ENCODE data around the gene DAB1.
A peak's percentile ranks its signal among the peaks of the same experiment; 100 is the strongest.

The DAB1 gene

GRCh38 chr1:57072401-57073110, 351.3 kb downstream of the DAB1 start:
- no peak for DNase-seq (ENCODE audit: low spot score)

DNA sequence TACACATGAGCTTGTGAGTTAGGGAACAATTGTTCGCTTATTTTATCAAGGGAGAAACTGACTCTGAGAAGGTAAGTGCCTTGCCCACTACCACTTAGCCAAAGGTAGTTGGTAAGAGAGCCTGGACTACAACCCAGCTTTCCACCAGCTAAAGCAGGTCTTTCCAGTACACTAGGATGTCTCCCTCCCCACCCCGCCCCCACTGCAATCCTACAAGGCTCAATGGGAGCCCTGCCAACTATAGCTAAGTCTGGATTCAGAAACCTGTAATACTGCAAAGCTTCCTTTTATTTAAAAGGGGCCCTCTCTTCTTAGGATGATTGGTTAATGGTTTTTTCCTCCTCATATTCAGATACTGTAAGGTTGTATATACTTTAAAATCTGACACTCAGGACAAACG, 356.0 kb downstream of the DAB1 start:
- DNase-seq (ENCODE audit: low spot score) = no peak

- DNase-seq (ENCODE audit: low spot score) = no peak
These were observed 356.8 kb downstream of the DAB1 start for GRCh38 chr1:57066980-57067610.

DNA sequence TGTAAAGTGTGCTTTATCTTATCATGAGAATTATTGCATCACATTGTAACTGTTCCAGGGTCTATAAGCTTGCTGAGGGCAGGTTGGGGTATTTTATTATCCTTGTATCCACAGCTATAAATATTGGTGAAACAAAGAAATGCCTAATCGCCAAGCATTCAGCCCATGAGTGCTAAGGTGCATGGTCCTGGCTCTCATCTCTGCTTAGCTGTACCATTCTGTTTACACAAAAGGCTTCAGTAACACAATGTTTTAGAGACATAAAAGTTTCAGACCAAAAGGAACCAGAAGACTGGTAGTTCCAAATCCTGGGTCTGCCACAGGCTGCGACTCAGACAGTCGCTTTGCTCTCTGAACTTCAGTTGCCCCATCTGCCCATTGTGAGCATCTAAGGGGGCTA, 358.4 kb downstream of the DAB1 start:
- no peak for DNase-seq (ENCODE audit: low spot score)

DNA sequence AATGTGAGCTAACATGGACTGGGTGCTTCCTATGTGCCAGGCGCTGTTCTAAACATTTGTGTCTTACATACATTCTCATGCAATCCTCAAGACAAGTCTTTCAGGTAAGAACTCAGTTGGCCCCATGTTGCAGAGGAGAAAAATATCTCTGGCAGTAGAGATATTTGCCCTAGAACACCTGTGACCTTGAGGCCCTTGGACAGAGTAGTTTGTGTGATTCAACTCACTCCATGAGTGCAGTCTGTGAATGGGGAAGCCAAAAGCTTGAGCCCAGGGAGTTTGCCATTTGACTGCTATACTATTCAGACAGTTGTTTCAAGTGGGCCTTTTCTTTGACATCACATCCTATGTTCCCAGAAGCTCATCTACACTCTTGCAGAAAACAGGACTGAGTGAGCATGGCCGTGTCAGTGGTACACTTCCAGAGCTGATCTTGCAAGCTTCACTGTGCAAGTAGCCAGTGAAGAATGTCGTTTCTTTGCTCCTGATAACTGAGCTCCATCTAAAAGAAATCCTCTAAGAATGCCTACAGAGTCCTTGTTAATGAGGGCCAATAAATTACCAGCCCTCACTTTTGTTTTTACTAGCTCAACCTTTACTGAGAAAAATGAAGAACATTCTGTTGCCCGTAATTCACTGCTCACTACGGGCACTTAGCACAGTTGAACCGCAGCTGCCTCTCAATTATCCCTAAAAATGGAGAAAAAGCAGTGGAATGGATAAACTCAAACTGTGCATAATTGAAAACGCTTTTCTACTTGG, 359.3 kb downstream of the DAB1 start:
- no peak for DNase-seq (ENCODE audit: low spot score)

DNA sequence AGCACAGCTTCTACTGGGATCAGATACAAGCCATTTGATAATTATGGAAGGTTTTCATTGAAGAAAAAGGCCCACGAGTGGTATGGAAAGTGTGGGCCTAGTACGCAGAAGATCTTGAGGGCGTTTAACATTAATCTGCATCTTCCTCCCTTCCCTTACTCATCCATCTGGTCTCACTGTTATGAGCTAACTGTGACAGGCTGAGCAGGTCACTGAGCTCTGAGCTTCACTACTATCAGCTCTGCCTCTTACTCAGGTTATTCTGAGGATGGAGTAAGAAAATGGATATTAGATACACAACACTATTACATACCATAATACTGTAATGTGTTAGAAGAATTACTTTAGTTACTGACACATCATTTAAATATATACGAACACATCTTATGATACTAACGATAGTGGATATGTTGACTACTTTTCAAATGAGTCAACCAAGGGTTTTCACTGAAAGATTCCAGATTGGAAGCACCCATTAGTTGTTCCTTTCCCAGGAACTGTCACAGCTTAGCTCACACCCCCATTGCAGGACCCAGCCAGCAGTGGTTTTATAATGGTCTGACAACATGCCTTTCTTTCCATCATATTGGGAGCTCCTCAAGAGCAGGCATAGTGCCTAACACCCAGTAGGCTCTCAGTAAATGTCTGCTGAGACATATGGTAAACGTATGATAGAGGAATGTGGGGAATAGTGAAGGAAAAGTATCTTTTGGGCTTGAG, 360.3 kb downstream of the DAB1 start:
- no peak for DNase-seq (ENCODE audit: low spot score)

DNA sequence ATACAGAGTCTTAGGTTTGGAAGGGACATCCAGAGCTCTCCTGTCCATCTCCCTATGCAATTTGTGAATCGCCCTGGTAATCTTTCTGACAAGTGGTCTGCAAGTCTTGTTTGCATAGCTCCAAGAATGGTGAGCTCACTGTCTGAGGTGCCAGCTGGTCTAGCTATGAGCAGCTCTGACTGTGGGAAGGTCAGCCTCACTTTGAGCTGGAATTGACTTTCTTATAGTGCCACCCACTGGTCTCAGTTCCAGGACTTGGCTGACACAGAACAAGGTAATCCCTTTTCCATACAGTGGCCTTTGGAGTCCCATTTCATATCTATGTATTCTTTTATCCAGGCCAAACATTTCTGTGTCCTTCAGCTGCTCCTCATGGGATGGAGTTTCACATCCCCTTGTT, 362.5 kb downstream of the DAB1 start:
- no peak for DNase-seq (ENCODE audit: low spot score)

- DNase-seq (ENCODE audit: low spot score) = no peak
These were observed 363.4 kb downstream of the DAB1 start for GRCh38 chr1:57060451-57060850.

GRCh38 chr1:57058652-57059501, 365.0 kb downstream of the DAB1 start:
- no peak for DNase-seq (ENCODE audit: low spot score)

GRCh38 chr1:57048856-57049255, 375.0 kb downstream of the DAB1 start:
- no peak for DNase-seq (ENCODE audit: low spot score)

- DNase-seq (ENCODE audit: low spot score) = no peak
These were observed 377.4 kb downstream of the DAB1 start for GRCh38 chr1:57046462-57046861.

GRCh38 chr1:57041901-57042300, 382.0 kb downstream of the DAB1 start:
- DNase-seq (ENCODE audit: low spot score) = no peak

DNA sequence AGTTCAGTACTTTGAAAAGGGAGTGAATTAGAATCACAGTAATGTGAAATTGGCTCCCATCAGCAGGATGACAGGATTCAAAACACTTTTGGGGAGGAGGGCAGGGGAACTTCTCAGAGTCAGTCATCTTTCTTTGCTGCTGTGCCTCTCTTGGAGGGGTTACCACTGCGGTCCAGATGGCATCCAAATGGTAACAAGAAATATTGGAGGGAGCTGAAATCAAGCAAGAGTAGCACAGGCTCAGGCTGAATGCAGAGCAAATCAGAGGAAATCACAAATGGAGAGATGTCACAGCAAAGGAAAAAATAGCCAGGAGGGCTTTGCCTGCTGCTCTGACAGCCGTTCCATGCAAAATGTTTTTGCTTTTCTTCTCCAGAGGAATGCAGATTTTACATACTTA, 383.0 kb downstream of the DAB1 start:
- no peak for DNase-seq (ENCODE audit: low spot score)

- no peak for DNase-seq (ENCODE audit: low spot score)
These were observed 386.9 kb downstream of the DAB1 start for GRCh38 chr1:57036641-57037579.

DNA sequence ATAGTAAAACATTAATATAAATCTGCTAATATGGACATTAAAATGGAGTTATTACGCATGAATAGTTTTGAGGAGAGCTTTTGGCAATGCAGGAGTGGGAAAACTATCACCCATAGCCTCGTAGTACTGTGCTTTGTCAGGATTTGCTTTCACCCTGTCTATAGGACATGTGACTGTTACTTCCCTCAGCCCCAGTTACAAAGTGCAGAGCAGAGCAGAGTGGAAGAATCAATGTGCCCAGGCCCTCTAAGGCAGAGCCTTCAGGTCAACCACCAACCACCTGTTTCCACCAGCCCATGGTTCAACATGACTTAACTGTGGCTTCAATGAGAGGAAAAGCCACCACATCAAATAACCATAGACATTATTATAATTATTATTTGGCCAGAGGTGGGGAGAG, 389.1 kb downstream of the DAB1 start:
- no peak for DNase-seq (ENCODE audit: low spot score)

GRCh38 chr1:57033222-57034001, 390.4 kb downstream of the DAB1 start:
- no peak for DNase-seq (ENCODE audit: low spot score)

DNA sequence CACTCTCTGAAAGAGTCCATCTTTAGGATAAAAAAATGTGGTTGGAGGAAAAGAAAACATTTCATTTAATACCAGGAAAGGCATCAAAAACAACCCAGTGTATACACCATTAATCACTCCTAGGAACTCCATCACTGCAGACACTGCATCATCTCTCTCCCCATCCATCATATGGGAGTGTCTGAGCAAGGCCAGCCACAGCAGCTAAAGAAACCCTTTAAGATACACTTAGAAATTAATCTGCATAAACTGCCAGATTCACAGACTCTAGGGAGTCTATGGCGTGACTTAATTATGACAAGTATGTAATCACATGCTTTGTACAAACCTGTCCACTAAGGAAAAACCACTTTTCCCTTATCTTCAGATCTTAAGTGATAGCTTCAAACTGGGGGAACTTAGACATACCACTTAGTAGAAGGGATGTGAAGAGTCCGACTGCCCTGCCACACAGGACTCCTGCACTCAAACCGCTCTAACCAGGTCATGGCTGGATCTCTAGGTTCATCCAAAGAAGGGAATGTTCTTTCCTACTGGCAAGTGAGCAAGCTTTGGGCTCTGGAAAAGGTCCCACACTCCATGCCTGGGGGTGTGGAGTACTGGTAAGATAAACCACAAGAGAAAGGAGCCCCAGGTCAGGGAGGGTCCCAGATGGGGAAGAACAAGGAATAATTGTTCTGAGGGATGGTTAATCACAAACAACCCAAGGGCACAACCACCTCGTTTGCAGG, 397.1 kb downstream of the DAB1 start:
- DNase-seq (ENCODE audit: low spot score) = no peak

- peak; percentile 60 for DNase-seq (ENCODE audit: low spot score)
These were observed 399.0 kb downstream of the DAB1 start for GRCh38 chr1:57024855-57025254.

GRCh38 chr1:57024428-57024827, 399.4 kb downstream of the DAB1 start:
- DNase-seq (ENCODE audit: low spot score) = no peak
